HG03575 (cell line): ENCODE measurements around the gene ZNF385B.
A peak's percentile ranks its signal among the peaks of the same experiment; 100 is the strongest.

ENCODE experiments used
- ATAC-seq: cut with Tn5 transposase; IDR thresholded peaks from one replicate; pipeline ENCODE4 v1.9.1; 2021; ENCODE audit not compliant: unreplicated experiment, insufficient number of reproducible peaks, low FRiP score; ENCODE audit errors: extremely low read depth

Gene ZNF385B

GRCh38 chr2:179444056-179444455 lies 417.4 kb downstream of the ZNF385B start:
- no peak for ATAC-seq

DNA sequence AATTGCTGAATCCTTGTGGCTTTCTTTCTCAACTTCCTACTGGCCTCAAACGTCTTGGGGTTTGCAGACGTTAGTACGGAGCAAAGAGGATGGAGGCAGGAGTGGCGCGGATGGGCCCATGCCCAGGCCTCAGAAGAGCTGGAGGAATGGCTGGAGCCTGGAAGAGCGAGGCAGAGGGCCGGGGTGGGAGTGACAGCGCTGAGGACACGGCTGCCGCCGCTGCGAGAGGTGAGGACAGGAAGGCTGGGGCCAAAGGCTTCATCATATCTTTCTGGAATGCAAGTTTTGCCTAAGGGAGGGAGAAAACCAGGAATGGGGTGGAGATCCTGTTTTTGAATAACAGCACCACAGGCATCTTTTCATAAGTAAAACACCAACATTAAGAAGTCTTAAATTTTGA lies 418.2 kb downstream of the ZNF385B start:
- no peak for ATAC-seq

DNA sequence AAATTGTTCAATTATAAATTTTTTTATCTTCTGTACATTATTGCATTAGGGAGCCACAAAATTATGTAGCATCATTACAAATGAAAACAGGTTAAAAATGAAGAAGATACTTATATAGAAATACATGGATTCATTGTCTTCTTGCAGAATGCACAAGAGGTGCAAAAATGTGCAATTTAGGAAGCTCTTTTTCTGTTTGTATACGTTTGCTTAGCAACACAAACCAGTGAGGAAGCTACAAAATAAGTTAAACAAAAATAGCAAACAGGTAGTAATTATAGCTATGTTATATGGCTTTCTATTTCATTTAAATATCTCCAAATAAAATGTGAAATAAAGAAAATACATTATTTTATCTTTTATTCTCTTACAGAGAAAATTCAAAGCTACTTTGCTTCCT lies 419.2 kb downstream of the ZNF385B start:
- no peak for ATAC-seq

DNA sequence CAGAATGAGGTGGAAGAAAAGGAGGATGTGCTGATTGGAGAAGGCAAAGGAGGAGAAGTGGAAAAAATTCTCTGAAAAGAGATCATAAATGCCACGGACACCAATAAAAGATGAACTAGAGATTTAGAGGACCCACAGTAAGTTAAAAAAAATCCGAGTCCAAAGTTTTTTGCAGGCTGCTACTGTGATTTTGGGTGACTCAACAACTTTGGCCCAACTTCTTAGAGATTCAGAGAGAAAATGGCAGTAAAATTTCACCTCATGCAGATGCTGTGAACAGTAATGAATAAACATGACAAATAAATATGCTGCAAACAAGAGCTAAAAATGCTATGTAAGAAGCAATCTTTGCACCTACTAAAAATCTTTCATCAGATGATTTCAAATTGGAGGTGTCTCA lies 419.9 kb downstream of the ZNF385B start:
- no peak for ATAC-seq

DNA sequence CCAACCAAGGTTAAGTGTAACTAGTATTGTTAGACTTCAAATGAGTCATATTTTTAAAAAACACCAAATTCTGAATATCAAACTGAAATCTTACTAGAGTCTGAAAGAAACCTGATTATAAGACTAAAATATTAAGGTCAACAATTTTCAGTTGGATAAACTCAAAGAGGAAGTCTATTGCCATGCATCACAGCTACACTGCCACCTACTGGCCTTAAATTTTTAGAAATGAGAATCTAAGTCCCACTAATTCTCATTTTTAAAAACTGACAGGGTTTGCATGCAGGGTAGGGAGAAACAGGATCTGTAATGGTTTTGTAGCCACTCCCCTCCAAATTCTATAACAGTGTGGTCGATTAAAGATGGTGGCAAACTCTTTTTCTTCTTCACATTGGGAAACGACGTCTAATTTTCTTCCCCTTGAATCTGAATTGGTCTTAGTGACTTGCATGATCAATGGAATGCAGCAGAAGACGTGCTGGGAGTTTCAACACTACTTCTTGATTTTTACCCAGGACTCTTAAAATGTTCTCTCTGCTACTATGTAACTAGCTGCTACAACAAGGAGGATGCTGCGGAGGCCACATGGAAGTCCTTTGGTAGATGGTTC lies 420.7 kb downstream of the ZNF385B start:
- ATAC-seq: no peak

- no peak for ATAC-seq
Measured at GRCh38 chr2:179438654-179439053, 422.8 kb downstream of the ZNF385B start.

DNA sequence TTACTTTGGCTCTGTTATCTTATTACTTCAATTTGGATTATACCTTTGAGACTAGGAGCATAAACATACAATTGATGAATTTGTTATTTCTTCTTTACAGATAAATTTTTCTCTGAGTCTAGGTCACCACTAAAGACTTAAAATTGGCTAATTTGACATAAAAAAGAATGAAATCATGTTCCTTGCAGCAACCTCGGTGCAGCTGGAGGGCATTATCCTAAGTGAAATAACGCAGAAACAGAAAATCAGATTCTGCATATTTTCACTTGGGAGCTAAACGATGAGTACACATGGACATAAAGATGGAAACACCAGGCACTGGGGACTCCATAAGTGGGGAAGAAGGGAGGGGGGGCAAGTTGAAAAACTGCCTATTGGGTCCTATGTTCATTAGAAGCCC lies 424.0 kb downstream of the ZNF385B start:
- ATAC-seq: no peak

DNA sequence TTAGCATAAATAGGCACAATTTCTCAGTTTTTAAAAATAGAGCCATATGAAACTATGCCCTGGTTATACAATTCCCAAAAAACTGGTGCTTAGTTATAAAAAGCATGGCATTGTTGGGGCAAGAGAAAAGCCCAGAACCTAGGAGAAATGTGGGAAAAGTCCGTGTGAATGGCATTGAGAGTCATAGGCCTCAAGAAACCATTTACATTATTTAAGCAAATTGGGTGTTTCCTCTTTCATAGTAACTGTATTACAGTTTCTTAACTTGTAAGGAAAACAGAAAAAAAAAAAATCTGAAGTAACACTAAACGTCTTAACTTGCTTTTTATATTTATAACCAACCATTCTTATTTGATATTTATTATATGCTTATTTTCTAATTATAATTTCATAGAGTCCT lies 425.8 kb downstream of the ZNF385B start:
- no peak for ATAC-seq

- no peak for ATAC-seq
Measured at GRCh38 chr2:179435000-179435399, 426.4 kb downstream of the ZNF385B start.

- ATAC-seq: no peak
Measured at GRCh38 chr2:179434357-179434756, 427.1 kb downstream of the ZNF385B start.

GRCh38 chr2:179432751-179433150 lies 428.7 kb downstream of the ZNF385B start:
- ATAC-seq: no peak

- no peak for ATAC-seq
Measured at GRCh38 chr2:179429597-179429996, 431.8 kb downstream of the ZNF385B start.

DNA sequence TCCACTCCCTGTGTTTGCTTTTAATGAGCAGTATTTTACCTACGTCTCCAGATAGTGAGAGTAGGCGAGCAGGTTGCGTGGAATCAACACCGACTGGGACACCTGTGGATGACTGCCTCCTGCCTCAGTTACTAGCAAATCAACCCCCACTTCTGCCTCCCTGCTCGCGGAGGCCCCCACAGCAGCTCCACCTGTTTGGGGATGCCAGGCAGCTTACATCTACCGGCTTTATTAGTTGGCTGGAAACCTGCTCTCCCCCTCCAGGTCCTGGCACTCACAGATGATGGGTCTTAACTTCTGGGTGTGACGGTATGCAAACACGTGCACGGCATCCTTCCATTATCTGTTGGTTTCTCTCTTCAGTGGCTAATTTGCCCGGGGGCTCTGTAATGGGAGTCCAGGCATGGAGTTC lies 432.3 kb downstream of the ZNF385B start:
- no peak for ATAC-seq

GRCh38 chr2:179428649-179429048 lies 432.8 kb downstream of the ZNF385B start:
- ATAC-seq: no peak

GRCh38 chr2:179427065-179427464 lies 434.3 kb downstream of the ZNF385B start:
- ATAC-seq: no peak

DNA sequence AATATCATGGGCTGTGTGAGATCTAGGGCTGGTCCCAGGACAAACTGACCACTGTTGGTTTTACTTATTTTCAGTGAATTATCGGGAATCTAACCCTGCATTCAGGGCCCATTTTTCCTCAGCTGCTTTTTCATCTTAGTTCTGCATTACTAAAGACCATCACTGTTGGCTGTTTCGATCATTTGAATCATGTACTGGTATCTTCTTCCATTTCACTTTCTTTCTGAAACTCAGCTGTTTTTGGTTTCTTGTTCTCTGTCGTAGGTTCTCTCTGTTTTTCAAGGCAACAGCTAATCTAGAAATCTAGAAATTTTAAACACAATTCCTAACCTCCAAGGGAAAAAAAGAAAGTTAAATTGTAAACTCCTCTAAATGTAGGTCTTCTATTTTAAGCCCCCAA lies 436.8 kb downstream of the ZNF385B start:
- ATAC-seq: no peak

DNA sequence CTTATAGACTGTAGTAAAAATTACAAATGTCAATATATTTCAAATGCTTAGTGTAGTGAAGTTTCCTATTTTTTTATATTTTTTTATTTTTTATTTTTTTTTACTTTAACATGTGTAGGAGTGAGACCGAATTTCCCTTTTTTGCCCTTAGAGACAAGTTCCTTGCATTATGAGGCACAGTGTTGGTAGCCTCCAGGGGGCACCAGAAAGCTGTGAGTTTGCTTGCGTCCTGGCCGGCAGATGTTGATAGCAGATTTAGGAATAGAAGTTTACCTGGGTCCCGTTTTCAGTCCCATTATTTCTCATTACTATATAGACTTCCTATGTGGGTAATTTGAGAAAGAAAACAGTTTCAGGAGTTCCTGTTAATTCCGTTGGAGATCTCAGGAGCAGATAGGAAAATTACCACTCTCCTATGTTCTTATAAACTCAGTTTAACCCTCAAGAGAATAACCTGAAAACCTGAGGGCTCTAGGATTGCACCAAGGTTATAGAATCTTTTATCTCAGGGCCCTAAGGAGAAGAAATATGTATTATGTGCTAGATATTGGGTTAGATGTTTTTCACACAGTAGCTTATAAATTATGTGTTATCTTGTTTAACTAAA lies 439.3 kb downstream of the ZNF385B start:
- peak; percentile 48 for ATAC-seq

GRCh38 chr2:179417436-179417949 lies 443.9 kb downstream of the ZNF385B start:
- ATAC-seq: no peak

DNA sequence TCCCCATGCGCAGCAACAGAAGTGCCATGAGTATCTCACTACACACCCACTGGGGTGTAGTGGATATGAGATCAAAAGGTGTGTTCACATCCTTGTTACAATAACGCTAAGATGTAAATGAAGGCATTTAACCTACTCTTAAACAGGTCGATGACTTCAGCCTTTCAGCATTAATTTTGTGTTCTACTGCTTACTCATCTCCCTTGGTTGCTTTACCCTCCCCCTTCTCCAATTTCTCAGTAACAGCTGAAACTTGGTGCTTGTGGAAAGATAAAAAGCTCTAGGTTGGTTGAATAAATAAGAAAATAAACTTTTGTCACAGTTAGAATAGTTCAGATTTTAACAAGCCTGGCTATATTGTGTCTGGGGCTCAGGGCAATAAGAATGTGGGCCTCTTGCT lies 449.3 kb downstream of the ZNF385B start:
- ATAC-seq: no peak

DNA sequence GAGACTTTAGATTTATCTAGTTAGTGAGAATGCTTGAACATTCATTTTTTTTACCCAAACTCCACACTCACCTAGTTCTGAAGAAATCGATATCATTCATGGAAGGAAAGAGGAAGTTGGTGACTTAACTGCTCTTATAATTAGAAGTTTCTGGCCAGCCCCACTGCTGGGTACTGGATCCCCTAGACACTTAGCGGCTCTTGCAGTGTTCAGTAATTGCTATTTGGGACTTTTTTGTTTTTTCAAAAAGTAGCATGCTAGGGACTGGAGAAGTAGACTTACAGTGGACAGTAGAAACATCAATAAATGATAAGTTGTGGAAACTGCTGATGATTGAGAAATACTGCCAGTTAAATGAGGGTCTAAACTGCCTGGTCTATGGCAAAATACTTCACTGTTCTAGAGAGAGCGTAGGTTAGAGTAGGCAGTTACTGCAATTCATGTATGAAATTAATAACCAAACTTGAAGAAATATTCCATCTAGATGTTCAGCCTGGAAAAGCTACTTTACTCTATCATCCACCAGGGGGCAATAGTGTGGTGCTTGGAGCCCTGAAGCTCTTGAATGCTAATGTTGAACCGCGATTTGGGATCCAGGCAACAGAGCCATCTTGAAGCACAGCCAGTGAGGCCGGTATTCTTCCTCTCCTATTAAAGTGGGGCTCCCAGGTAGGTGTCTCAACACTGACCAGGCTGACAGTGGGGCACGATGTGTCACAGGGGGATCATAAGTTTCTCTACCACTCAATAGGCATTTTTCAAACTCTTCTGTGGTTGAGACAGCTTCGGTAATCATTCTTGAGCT lies 450.7 kb downstream of the ZNF385B start:
- no peak for ATAC-seq
